ENCODE measurements around the gene FARS2. TPM values are rescaled to one million over a fixed set of nuclear protein-coding genes. Genes with fewer than 3 reads are reported as not detected.

Gene FARS2
- total RNA-seq, 1 donor from 2014 or later, result 11.8 TPM

DNA sequence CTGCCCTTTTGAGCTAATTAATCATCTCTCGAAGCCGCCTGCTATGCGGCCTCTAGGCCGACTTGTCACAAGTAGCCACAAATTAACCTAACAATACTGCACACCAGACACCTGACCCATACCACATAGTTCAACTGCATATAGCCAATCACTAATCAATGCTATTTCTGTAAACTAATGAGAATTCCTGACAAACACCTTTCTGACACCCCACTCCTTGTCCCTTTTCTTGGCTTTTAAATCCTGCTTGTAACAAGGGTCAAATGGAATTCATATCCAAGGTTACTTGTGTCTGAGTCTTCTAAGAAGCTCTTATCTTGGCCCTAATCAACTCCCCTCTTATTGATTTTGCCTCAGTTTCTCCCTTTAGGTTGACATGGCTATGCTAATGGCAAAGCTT is 379.3 kb downstream of the FARS2 start:
- peaks cover 11% of the 10 kb centered on the region for H3K9me3 Mint-ChIP-seq (ENCODE audit: low read depth)
- no peak overlapping the region for H3K4me3 Mint-ChIP-seq (ENCODE audit: unreplicated experiment)
- DNase-seq (ENCODE audit: low spot score), result no peak
- peaks cover 5% of the 10 kb centered on the region for H3K36me3 Mint-ChIP-seq (ENCODE audit: low read depth)
- H3K27me3 Mint-ChIP-seq (ENCODE audit: low read depth), result no peaks in the 10 kb centered on the region
- TF ChIP-seq, protein P1, sequence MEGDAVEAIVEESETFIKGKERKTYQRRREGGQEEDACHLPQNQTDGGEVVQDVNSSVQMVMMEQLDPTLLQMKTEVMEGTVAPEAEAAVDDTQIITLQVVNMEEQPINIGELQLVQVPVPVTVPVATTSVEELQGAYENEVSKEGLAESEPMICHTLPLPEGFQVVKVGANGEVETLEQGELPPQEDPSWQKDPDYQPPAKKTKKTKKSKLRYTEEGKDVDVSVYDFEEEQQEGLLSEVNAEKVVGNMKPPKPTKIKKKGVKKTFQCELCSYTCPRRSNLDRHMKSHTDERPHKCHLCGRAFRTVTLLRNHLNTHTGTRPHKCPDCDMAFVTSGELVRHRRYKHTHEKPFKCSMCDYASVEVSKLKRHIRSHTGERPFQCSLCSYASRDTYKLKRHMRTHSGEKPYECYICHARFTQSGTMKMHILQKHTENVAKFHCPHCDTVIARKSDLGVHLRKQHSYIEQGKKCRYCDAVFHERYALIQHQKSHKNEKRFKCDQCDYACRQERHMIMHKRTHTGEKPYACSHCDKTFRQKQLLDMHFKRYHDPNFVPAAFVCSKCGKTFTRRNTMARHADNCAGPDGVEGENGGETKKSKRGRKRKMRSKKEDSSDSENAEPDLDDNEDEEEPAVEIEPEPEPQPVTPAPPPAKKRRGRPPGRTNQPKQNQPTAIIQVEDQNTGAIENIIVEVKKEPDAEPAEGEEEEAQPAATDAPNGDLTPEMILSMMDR (IDR thresholded peaks at IDR 0.05), result no peak
- no peak overlapping the region for H3K27ac Mint-ChIP-seq (ENCODE audit: unreplicated experiment)
- H3K4me1 Mint-ChIP-seq (ENCODE audit: low read depth), result no peaks in the 10 kb centered on the region

- no peaks in the 10 kb centered on the region for H3K27me3 Mint-ChIP-seq (ENCODE audit: low read depth)
- peaks cover 5% of the 10 kb centered on the region for H3K36me3 Mint-ChIP-seq (ENCODE audit: low read depth)
- TF ChIP-seq, protein P1 (IDR thresholded peaks at IDR 0.05), result no peak
- H3K9me3 Mint-ChIP-seq (ENCODE audit: low read depth), result peaks cover 11% of the 10 kb centered on the region
- DNase-seq (ENCODE audit: low spot score), result no peak
- H3K4me1 Mint-ChIP-seq (ENCODE audit: low read depth), result no peaks in the 10 kb centered on the region
- no peak overlapping the region for H3K27ac Mint-ChIP-seq (ENCODE audit: unreplicated experiment)
- H3K4me3 Mint-ChIP-seq (ENCODE audit: unreplicated experiment), result no peak overlapping the region
These were observed 383.3 kb downstream of the FARS2 start for GRCh38 chr6:5644523-5645185.

GRCh38 chr6:5645328-5646290 is 384.3 kb downstream of the FARS2 start:
- TF ChIP-seq, protein P1 (IDR thresholded peaks at IDR 0.05), result no peak
- Mint-ChIP-seq H3K36me3 (ENCODE audit: low read depth) (peaks cover 5% of the 10 kb centered on the region), H3K4me1 (ENCODE audit: low read depth) (no peaks in the 10 kb centered on the region), H3K4me3 (ENCODE audit: unreplicated experiment) (no peak overlapping the region), H3K27ac (ENCODE audit: unreplicated experiment) (no peak overlapping the region), H3K27me3 (ENCODE audit: low read depth) (no peaks in the 10 kb centered on the region), H3K9me3 (ENCODE audit: low read depth) (peaks cover 4% of the 10 kb centered on the region)
- DNase-seq (ENCODE audit: low spot score), result no peak

DNA sequence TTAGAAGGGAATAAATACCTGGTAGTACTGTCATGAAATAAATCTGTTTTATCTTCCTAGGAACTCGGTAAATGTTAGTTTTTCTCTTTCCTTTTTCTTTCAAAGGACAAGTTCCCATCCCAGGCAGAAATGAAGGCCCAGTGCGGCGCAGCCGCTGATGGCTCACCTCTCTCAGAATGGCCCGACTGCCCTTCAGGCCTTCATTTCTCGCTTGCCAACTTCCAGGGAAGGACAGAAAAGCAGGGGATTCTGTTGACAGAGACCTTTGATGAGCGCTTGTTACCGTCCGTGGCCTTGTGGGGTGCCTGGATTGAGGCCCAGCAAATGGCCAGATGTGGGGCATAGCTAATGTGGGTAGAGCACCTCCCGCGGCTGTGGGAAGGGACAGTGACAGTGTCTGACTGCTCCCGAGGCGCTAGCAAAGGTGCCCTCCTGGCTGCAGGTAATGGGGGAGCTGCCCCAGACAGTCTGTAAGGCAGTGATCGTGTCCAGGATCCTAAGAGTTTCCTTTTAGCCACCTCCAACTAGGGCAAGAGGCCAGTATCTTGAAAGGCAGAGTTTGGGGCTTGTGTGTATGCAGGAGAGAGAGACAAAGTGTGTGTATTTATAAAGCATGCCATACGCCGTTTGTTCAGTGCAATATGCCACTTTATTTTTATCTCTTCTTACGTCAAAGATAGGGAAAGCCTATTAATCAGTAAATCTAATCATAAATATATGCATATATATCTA is 391.3 kb downstream of the FARS2 start:
- no peaks in the 10 kb centered on the region for H3K27me3 Mint-ChIP-seq (ENCODE audit: low read depth)
- no peak overlapping the region for H3K27ac Mint-ChIP-seq (ENCODE audit: unreplicated experiment)
- H3K36me3 Mint-ChIP-seq (ENCODE audit: low read depth), result peaks cover 7% of the 10 kb centered on the region
- H3K9me3 Mint-ChIP-seq (ENCODE audit: low read depth), result peaks cover 11% of the 10 kb centered on the region
- H3K4me3 Mint-ChIP-seq (ENCODE audit: unreplicated experiment), result no peak overlapping the region
- TF ChIP-seq, protein P1 (IDR thresholded peaks at IDR 0.05), result no peak
- DNase-seq (ENCODE audit: low spot score), result no peak
- H3K4me1 Mint-ChIP-seq (ENCODE audit: low read depth), result no peaks in the 10 kb centered on the region

- DNase-seq (ENCODE audit: low spot score), result no peak
- Mint-ChIP-seq H3K9me3 (ENCODE audit: low read depth) (peaks cover 11% of the 10 kb centered on the region), H3K4me1 (ENCODE audit: low read depth) (no peaks in the 10 kb centered on the region), H3K27me3 (ENCODE audit: low read depth) (no peaks in the 10 kb centered on the region), H3K36me3 (ENCODE audit: low read depth) (peaks cover 7% of the 10 kb centered on the region), H3K27ac (ENCODE audit: unreplicated experiment) (no peak overlapping the region), H3K4me3 (ENCODE audit: unreplicated experiment) (no peak overlapping the region)
- TF ChIP-seq, protein P1 (IDR thresholded peaks at IDR 0.05), result no peak
These were observed 392.5 kb downstream of the FARS2 start for GRCh38 chr6:5653801-5654200.

Data from chondrocyte (in vitro differentiated cells).